HepG2 (cell line): ENCODE data around the gene WDR37. TPM values are rescaled to one million over a fixed set of nuclear protein-coding genes. Genes with fewer than 3 reads are reported as not detected.
A peak's percentile ranks its signal among the peaks of the same experiment; 100 is the strongest.

Experiments
- ARHGAP35 ChIP-seq: sonication (generic); formaldehyde crosslinking; IDR thresholded peaks from 2 replicates; pipeline ENCODE4 v1.9.0; 2022; ENCODE audit warnings: mild to moderate bottlenecking, inconsistent platforms, moderate library complexity, missing genetic modification reagents, borderline replicate concordance
- ATRX ChIP-seq: sonication (generic); formaldehyde crosslinking; IDR thresholded peaks from 2 replicates; pipeline ENCODE4 v1.4.0; 2020; ENCODE audit warnings: missing genetic modification reagents, borderline replicate concordance
- FOXC1 ChIP-seq: sonication (generic); formaldehyde crosslinking; IDR thresholded peaks from 2 replicates; pipeline ENCODE4 v1.8.0; 2022; ENCODE audit warnings: mild to moderate bottlenecking, missing genetic modification reagents, borderline replicate concordance
- FOXP1 ChIP-seq, 2 experiments: fragments of 450-650 bp in 1 of 2; IDR thresholded peaks; 2 replicates each; pipeline ENCODE4 v1.6.1; 2017 to 2018; ENCODE audit warnings: antibody characterized with exemption in 1 of 2
- IKZF4 ChIP-seq: sonication (generic); formaldehyde crosslinking; IDR thresholded peaks from 2 replicates; pipeline ENCODE4 v1.5.1; 2020; ENCODE audit warnings: borderline replicate concordance, mild to moderate bottlenecking, low read depth, missing genetic modification reagents; ENCODE audit errors: not compliant biosample characterization
- KLF9 ChIP-seq: IDR thresholded peaks from 2 replicates; pipeline ENCODE4 v1.6.1; 2016; ENCODE audit warnings: low read depth
- MTA3 ChIP-seq: sonication (generic); formaldehyde crosslinking; IDR thresholded peaks from 2 replicates; pipeline ENCODE4 v1.4.0; 2020; ENCODE audit warnings: missing genetic modification reagents
- PAX8 ChIP-seq: sonication (generic); formaldehyde crosslinking; IDR thresholded peaks from 2 replicates; pipeline ENCODE4 v1.8.0; 2022; ENCODE audit warnings: mild to moderate bottlenecking, missing genetic modification reagents, borderline replicate concordance
- PLRG1 ChIP-seq: fragments of 450-650 bp; conservative IDR thresholded peaks from 2 replicates; pipeline ENCODE4 v1.6.1; 2016
- SRSF1 ChIP-seq: fragments of 200-400 bp; formaldehyde crosslinking; optimal IDR thresholded peaks from 2 replicates; pipeline ENCODE3; 2017; ENCODE audit warnings: mild to moderate bottlenecking, low read depth, low read length, moderate library complexity
- STAT5B ChIP-seq: sonication (generic); formaldehyde crosslinking; IDR thresholded peaks from 2 replicates; pipeline ENCODE4 v1.4.0; 2020; ENCODE audit warnings: missing genetic modification reagents
- THYN1 ChIP-seq: sonication (generic); formaldehyde crosslinking; IDR thresholded peaks from 2 replicates; pipeline ENCODE4 v1.8.1; 2023; ENCODE audit warnings: low read depth, mild to moderate bottlenecking, moderate library complexity, missing genetic modification reagents, borderline replicate concordance
- ZBTB3 ChIP-seq: sonication (generic); formaldehyde crosslinking; IDR thresholded peaks from 2 replicates; pipeline ENCODE4 v1.4.0; 2020; ENCODE audit warnings: low read depth, mild to moderate bottlenecking, moderate library complexity, missing genetic modification reagents, borderline replicate concordance
- ZNF12 ChIP-seq: sonication (generic); formaldehyde crosslinking; IDR thresholded peaks from 2 replicates; pipeline ENCODE4 v1.5.0; 2020; ENCODE audit warnings: missing genetic modification reagents
- ZNF136 ChIP-seq: sonication (generic); formaldehyde crosslinking; IDR thresholded peaks from 2 replicates; pipeline ENCODE4 v1.8.1; 2022; ENCODE audit warnings: low read depth, mild to moderate bottlenecking, moderate library complexity, missing genetic modification reagents
- ZNF781 ChIP-seq: sonication (generic); formaldehyde crosslinking; IDR thresholded peaks from 2 replicates; pipeline ENCODE4 v1.5.1; 2020; ENCODE audit warnings: borderline replicate concordance, mild to moderate bottlenecking, missing genetic modification reagents; ENCODE audit errors: not compliant biosample characterization
- polyA plus RNA-seq, 8 experiments: library from polyadenylated mRNA; depleted of rRNA in 3 of 8; stranded (reverse) in 7 of 8; unstranded in 1 of 8; fragments of >200 nt; fragmentation: Illumina TruSeq in 4 of 8; extraction: Trizol in 4 of 8; gene quantifications; 2 replicates each; pipeline versions ENCODE4 v1.2.1 to v1.2.3, GENCODE V29; 2011 to 2016; ENCODE audit warnings: low read depth in 4 of 8, missing spikeins in 1 of 8, mixed read lengths in 1 of 8; ENCODE audit not compliant: insufficient read depth in 1 of 8
- total RNA-seq, 5 experiments: library from RNA; depleted of rRNA; stranded (reverse); fragments of >200 nt; fragmentation: Illumina TruSeq; extraction: Trizol; gene quantifications; 2 replicates each; pipeline ENCODE4 v1.2.3, GENCODE V29; 2016; ENCODE audit warnings: low read depth in 1 of 5
- TF ChIP-seq, protein P1 (sequence below): sonication (generic); formaldehyde crosslinking; IDR thresholded peaks from 2 replicates; pipeline ENCODE4 v1.4.0; 2020; ENCODE audit warnings: missing genetic modification reagents
- TF ChIP-seq, protein P2 (sequence below): sonication (generic); formaldehyde crosslinking; IDR thresholded peaks from 2 replicates; pipeline ENCODE4 v1.8.0; 2022; ENCODE audit warnings: low read depth, missing genetic modification reagents
- TF ChIP-seq, protein P3 (sequence below): conservative IDR thresholded peaks from 2 replicates; pipeline ENCODE4 v1.6.1; 2018; ENCODE audit warnings: missing genetic modification reagents
- TF ChIP-seq, protein P4 (sequence below): IDR thresholded peaks from 2 replicates; pipeline ENCODE4 v1.6.1; 2018; ENCODE audit warnings: missing genetic modification reagents

The WDR37 gene
- total and polyA plus RNA-seq, 2 of the 13 experiments (the other 11 are each of a cell fraction or from before 2014, with no cell fraction given) = 5.9 to 7.5 TPM

DNA sequence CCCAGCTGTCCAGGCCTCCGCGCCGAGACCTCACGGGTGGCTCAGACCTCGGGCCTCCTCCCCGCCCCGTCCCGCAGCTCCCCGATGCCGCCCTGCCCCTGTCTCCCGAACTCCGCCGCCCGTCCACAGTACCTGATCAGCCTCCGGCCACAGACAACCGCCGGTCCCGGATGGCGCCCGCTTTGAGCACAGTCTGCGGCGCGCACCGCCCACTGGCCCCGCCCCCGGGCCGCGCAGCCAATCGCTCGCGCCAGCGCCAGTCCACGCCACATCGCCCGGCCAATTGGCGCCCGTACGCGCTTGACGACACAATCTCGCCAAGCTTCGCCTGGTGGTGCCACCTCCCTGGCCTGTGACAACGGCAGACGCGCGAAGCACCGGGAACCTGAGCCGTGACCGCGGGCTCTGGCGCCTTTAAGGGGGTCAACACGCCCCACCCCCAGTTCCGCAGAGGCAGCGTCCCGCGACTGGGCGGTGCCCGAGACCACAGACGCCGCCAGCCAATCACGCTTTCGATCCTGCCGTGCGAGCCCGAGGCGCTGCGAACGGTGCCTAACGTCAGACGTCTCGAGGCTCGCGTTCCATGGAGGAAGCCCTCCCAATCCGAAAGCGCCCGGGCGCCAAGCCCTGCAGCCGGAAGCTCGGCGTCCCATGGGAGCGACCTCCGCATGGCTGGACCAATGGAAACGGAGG, 7.3 kb upstream of the WDR37 start, which contains the start of gene IDI1 (continued):
- no peak for TF ChIP-seq ZNF781 (CRISPR knock-in tag)
- TF ChIP-seq FOXC1 (CRISPR knock-in tag) = peak; percentile 55; the same call in 1 of the 2 replicates
- no peak for TF ChIP-seq PLRG1
- no peak for TF ChIP-seq MTA3 (CRISPR knock-in tag)
- TF ChIP-seq PAX8 (CRISPR knock-in tag) = 0 out of 2 replicates have a peak, but pooled peaks have one; percentile 40
- TF ChIP-seq ATRX = no peak
- TF ChIP-seq IKZF4 = no peak
- TF ChIP-seq, protein P1, sequence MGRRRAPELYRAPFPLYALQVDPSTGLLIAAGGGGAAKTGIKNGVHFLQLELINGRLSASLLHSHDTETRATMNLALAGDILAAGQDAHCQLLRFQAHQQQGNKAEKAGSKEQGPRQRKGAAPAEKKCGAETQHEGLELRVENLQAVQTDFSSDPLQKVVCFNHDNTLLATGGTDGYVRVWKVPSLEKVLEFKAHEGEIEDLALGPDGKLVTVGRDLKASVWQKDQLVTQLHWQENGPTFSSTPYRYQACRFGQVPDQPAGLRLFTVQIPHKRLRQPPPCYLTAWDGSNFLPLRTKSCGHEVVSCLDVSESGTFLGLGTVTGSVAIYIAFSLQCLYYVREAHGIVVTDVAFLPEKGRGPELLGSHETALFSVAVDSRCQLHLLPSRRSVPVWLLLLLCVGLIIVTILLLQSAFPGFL (CRISPR knock-in tag) = no peak
- TF ChIP-seq, protein P2, sequence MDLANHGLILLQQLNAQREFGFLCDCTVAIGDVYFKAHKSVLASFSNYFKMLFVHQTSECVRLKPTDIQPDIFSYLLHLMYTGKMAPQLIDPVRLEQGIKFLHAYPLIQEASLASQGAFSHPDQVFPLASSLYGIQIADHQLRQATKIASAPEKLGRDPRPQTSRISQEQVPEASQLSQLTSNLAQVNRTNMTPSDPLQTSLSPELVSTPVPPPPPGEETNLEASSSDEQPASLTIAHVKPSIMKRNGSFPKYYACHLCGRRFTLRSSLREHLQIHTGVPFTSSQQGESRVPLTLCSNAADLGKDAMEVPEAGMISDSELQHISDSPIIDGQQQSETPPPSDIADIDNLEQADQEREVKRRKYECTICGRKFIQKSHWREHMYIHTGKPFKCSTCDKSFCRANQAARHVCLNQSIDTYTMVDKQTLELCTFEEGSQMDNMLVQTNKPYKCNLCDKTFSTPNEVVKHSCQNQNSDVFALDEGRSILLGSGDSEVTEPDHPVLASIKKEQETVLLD = peak; percentile 94
- no peak for TF ChIP-seq FOXP1 (IDR thresholded peaks at IDR 0.05)
- TF ChIP-seq FOXP1 (CRISPR knock-in tag; IDR thresholded peaks at IDR 0.05) = no peak
- no peak for TF ChIP-seq STAT5B (CRISPR knock-in tag)
- no peak for TF ChIP-seq THYN1 (CRISPR knock-in tag)
- TF ChIP-seq, protein P3, sequence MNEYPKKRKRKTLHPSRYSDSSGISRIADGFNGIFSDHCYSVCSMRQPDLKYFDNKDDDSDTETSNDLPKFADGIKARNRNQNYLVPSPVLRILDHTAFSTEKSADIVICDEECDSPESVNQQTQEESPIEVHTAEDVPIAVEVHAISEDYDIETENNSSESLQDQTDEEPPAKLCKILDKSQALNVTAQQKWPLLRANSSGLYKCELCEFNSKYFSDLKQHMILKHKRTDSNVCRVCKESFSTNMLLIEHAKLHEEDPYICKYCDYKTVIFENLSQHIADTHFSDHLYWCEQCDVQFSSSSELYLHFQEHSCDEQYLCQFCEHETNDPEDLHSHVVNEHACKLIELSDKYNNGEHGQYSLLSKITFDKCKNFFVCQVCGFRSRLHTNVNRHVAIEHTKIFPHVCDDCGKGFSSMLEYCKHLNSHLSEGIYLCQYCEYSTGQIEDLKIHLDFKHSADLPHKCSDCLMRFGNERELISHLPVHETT (CRISPR knock-in tag) = peak; percentile 75; the same call in 1 of the 2 replicates
- TF ChIP-seq ZNF136 (CRISPR knock-in tag) = no peak
- TF ChIP-seq ARHGAP35 (CRISPR knock-in tag) = peak; percentile 79
- TF ChIP-seq, protein P4, sequence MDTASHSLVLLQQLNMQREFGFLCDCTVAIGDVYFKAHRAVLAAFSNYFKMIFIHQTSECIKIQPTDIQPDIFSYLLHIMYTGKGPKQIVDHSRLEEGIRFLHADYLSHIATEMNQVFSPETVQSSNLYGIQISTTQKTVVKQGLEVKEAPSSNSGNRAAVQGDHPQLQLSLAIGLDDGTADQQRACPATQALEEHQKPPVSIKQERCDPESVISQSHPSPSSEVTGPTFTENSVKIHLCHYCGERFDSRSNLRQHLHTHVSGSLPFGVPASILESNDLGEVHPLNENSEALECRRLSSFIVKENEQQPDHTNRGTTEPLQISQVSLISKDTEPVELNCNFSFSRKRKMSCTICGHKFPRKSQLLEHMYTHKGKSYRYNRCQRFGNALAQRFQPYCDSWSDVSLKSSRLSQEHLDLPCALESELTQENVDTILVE (CRISPR knock-in tag) = peak; percentile 96
- TF ChIP-seq ZBTB3 (CRISPR knock-in tag) = no peak
- TF ChIP-seq KLF9 = no peak
- TF ChIP-seq ZNF12 (CRISPR knock-in tag) = no peak
- TF ChIP-seq SRSF1 = peak; percentile 64
